ENCODE measurements around the gene KCTD20.

The KCTD20 gene

GRCh38 chr6:36523936-36524499 is 81.2 kb downstream of the KCTD20 start:
- Histone ChIP-seq H3K4me3 (ENCODE audit: low read depth, low read length) (no peak overlapping the region), H3K4me1 (ENCODE audit: control insufficient read depth, insufficient read depth, low read length) (no peaks in the 10 kb centered on the region), H3K36me3 (ENCODE audit: control insufficient read depth in 2 of 2, insufficient read depth in 1 of 2, low read length in 2 of 2) (peaks cover 20 to 59% of the 10 kb centered on the region in 2 experiments), H3K9me3 (ENCODE audit: control insufficient read depth, insufficient read depth, low read depth, low read length) (no peaks in the 10 kb centered on the region), H3K27ac (ENCODE audit: extremely low read depth, low read depth, low read length) (no peak overlapping the region)
- POLR2A ChIA-PET: no interaction called here
- no peak for TF ChIP-seq ZNF175 (tag by site-specific recombination; IDR thresholded peaks at IDR 0.05)
- no peak for TF ChIP-seq PRDM10 (tag by site-specific recombination; IDR thresholded peaks at IDR 0.05)
- no peak for TF ChIP-seq ZNF624 (tag by site-specific recombination; IDR thresholded peaks at IDR 0.05)
- no peak for TF ChIP-seq ZNF221 (tag by site-specific recombination; IDR thresholded peaks at IDR 0.05; ENCODE audit: borderline replicate concordance)
- TF ChIP-seq ZNF514 (tag by site-specific recombination; IDR thresholded peaks at IDR 0.05): no peak
- TF ChIP-seq CTCF (tag by site-specific recombination; IDR thresholded peaks at IDR 0.05): no peak
- TF ChIP-seq ZNF202 (tag by site-specific recombination; IDR thresholded peaks at IDR 0.05; ENCODE audit: borderline replicate concordance): no peak
- TF ChIP-seq ZNF214 (tag by site-specific recombination; IDR thresholded peaks at IDR 0.05; ENCODE audit: borderline replicate concordance): no peak
- no peak for TF ChIP-seq ZNF292 (tag by site-specific recombination; IDR thresholded peaks at IDR 0.05; ENCODE audit: borderline replicate concordance, low read depth)
- TF ChIP-seq ZNF169 (tag by site-specific recombination; IDR thresholded peaks at IDR 0.05): no peak
- CTCF ChIA-PET: no interaction called here

GRCh38 chr6:36524871-36525270 is 82.1 kb downstream of the KCTD20 start:
- H3K27ac ChIP-seq (ENCODE audit: extremely low read depth, low read depth, low read length): no peak overlapping the region
- ChIA-PET POLR2A (no interaction called here), CTCF (no interaction called here)
- no peaks in the 10 kb centered on the region for H3K4me1 ChIP-seq (ENCODE audit: control insufficient read depth, insufficient read depth, low read length)
- no peaks in the 10 kb centered on the region for H3K9me3 ChIP-seq (ENCODE audit: control insufficient read depth, insufficient read depth, low read depth, low read length)
- H3K36me3 ChIP-seq (ENCODE audit: control insufficient read depth in 2 of 2, insufficient read depth in 1 of 2, low read length in 2 of 2): peaks cover 20 to 54% of the 10 kb centered on the region in 2 experiments
- no peak overlapping the region for H3K4me3 ChIP-seq (ENCODE audit: low read depth, low read length)
- TF ChIP-seq PRDM1 (tag by site-specific recombination; IDR thresholded peaks at IDR 0.05) (no peak), SETDB1 (IDR thresholded peaks at IDR 0.05; ENCODE audit: insufficient read length, low read length) (no peak), ZIC2 (tag by site-specific recombination; IDR thresholded peaks at IDR 0.05) (no peak), ZNF10 (tag by site-specific recombination; IDR thresholded peaks at IDR 0.05) (no peak), ZNF792 (tag by site-specific recombination; IDR thresholded peaks at IDR 0.05) (no peak), KLF9 (tag by site-specific recombination; IDR thresholded peaks at IDR 0.05; ENCODE audit: low read depth) (no peak), ZNF132 (tag by site-specific recombination; IDR thresholded peaks at IDR 0.05; ENCODE audit: borderline replicate concordance) (no peak), RBAK (tag by site-specific recombination; IDR thresholded peaks at IDR 0.05) (no peak), ZNF677 (tag by site-specific recombination; IDR thresholded peaks at IDR 0.05) (no peak), ZBTB1 (tag by site-specific recombination; IDR thresholded peaks at IDR 0.05) (no peak), ZNF416 (tag by site-specific recombination; IDR thresholded peaks at IDR 0.05) (no peak), ZFP37 (tag by site-specific recombination; IDR thresholded peaks at IDR 0.05) (no peak), HOXC10 (CRISPR knock-in tag; IDR thresholded peaks at IDR 0.05) (no peak), KLF8 (tag by site-specific recombination; IDR thresholded peaks at IDR 0.05) (no peak), ZBTB20 (tag by site-specific recombination; IDR thresholded peaks at IDR 0.05) (no peak)
